Upper lobe of right lung (tissue), 1 donor: ENCODE results near the gene IQSEC1. TPM values are rescaled to one million over a fixed set of nuclear protein-coding genes. Genes with fewer than 3 reads are reported as not detected.

Source experiments
- ATAC-seq: fragments of 200-7000 bp; cut with Tn5 transposase; one replicate; pipeline ENCODE4 v1.9.1; 2020; ENCODE audit warnings: mild to moderate bottlenecking, moderate library complexity
- DNase-seq: peaks from one replicate; pipeline ENCODE4 v3.0.0-alpha.2; 2020
- H3K27ac ChIP-seq: fragments of 200-600 bp; one replicate; pipeline ENCODE4 v1.8.0; 2022
- H3K27me3 ChIP-seq: fragments of 200-600 bp; one replicate; pipeline ENCODE4 v1.8.0; 2022; ENCODE audit warnings: mild to moderate bottlenecking
- H3K36me3 ChIP-seq: fragments of 200-600 bp; one replicate; pipeline ENCODE4 v1.8.0; 2022
- H3K4me1 ChIP-seq: fragments of 200-600 bp; one replicate; pipeline ENCODE4 v1.8.0; 2022
- H3K4me3 ChIP-seq: fragments of 200-600 bp; one replicate; pipeline ENCODE4 v1.8.0; 2022; ENCODE audit warnings: mild to moderate bottlenecking
- H3K9me3 ChIP-seq: fragments of 200-600 bp; one replicate; pipeline ENCODE4 v1.8.0; 2022
- intact Hi-C: fragments of 100-400 bp; cut with DNase I; formaldehyde crosslinking; loops from one replicate; pipeline ENCODE4 v1.11.0; 2022
- total RNA-seq: library from RNA; stranded (reverse); fragmentation: NEBNext Ultra II Directional; extraction: Animal tissue kit (Norgen Biotek cat#: 25700); gene quantifications from one replicate; pipeline ENCODE4 v1.2.1, GENCODE V29; 2021
- TF ChIP-seq, protein P1 (sequence below): fragments of 200-600 bp; IDR thresholded peaks from one replicate; pipeline ENCODE4 v1.8.0; 2022; ENCODE audit warnings: antibody characterized with exemption
- donor health status: DM: no; HTN: yes; CAD: no; lungs with severe emphysema.

IQSEC1 gene
- total RNA-seq, 1 donor from 2014 or later: 61.6 TPM

DNA sequence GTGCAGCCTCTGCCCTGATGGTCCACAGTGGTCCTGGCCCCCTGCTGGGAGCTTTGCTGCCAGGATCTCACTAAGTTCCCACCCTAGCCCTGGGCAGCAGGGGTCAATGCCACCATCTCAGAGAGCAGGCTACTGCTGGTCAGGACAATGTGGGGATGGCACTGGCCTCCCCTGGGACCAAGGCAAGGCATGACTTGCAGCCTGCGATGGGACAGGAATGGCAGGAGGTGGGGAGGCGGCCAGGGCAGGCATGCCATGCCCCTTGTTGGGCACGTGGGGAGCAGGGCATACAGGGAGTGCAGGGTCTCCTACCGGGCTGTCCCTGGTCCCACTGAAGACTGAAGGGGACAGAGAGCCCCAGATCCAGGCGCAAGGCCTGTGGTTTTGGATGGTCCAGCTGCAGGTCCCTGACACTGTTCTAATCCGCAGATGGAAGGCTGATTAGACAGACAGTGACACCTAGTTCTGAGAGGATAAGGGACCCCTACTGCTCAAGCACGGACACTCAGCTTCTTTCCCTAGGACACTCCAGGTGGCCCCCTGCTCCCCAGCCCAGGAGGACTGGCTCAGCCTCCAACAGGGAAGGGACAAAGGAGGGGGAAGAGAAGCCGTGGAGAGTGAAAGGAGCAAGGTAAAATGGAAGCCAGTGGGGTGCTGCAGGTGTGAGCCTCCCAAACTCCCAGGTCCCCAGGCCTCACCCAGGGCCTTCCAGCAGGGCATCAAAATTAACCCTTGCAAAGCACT lies 162.7 kb downstream of the IQSEC1 start:
- Histone ChIP-seq H3K9me3 (no peaks in the 10 kb centered on the region), H3K27ac (no peak overlapping the region), H3K36me3 (peaks cover 84% of the 10 kb centered on the region), H3K4me3 (no peak overlapping the region), H3K4me1 (no peaks in the 10 kb centered on the region), H3K27me3 (no peaks in the 10 kb centered on the region)
- DNase-seq: no peak
- ATAC-seq: no peak
- intact Hi-C loops: no loop called here
- TF ChIP-seq, protein P1, sequence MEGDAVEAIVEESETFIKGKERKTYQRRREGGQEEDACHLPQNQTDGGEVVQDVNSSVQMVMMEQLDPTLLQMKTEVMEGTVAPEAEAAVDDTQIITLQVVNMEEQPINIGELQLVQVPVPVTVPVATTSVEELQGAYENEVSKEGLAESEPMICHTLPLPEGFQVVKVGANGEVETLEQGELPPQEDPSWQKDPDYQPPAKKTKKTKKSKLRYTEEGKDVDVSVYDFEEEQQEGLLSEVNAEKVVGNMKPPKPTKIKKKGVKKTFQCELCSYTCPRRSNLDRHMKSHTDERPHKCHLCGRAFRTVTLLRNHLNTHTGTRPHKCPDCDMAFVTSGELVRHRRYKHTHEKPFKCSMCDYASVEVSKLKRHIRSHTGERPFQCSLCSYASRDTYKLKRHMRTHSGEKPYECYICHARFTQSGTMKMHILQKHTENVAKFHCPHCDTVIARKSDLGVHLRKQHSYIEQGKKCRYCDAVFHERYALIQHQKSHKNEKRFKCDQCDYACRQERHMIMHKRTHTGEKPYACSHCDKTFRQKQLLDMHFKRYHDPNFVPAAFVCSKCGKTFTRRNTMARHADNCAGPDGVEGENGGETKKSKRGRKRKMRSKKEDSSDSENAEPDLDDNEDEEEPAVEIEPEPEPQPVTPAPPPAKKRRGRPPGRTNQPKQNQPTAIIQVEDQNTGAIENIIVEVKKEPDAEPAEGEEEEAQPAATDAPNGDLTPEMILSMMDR: no peak

DNA sequence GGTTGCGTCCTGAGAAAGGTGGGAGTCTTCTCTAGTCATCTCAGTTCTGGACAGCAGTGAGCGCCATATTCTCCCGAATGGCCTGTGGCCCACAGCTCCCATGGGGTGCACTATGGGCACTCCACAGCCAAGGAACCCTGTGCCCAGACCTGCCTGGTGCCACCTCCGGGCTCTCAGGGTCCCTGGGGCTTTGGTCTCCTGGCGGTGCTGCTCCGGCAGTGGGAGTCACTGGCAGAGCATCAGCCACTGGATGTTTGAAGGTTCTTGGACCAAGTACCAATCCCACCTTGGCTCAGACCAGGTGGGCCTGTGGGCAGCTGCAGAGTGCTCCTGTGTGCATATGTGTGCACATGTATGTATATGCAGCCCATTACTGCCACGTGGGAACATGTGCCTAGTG lies 163.5 kb downstream of the IQSEC1 start:
- intact Hi-C loops: no loop called here
- Histone ChIP-seq H3K27me3 (no peaks in the 10 kb centered on the region), H3K27ac (no peak overlapping the region), H3K36me3 (peaks cover 92% of the 10 kb centered on the region), H3K4me3 (no peak overlapping the region), H3K9me3 (no peaks in the 10 kb centered on the region), H3K4me1 (no peaks in the 10 kb centered on the region)
- no peak for ATAC-seq
- TF ChIP-seq, protein P1: no peak
- no peak for DNase-seq

DNA sequence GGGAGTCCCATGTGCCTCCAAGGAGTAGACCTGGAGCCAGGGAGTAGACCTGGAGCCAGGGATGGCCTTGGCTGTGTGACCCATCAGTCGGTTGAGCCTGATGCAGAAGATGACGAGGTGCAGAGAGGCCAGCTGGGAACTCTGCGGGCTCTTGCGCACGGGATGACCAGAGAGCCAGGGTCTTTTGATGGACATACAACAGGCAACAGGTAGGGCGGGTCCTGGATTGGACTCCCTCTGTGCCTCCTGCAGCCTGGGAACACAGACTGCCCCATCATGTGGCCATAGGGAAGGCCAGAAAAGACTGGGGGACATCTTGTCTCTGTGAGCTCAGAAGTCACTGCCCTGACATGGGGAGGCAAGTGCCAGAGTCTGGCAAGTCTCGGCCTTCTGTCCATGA lies 164.4 kb downstream of the IQSEC1 start:
- Histone ChIP-seq H3K36me3 (peaks cover 91% of the 10 kb centered on the region), H3K9me3 (no peaks in the 10 kb centered on the region), H3K27me3 (no peaks in the 10 kb centered on the region), H3K4me1 (no peaks in the 10 kb centered on the region), H3K27ac (no peak overlapping the region), H3K4me3 (no peak overlapping the region)
- TF ChIP-seq, protein P1: no peak
- DNase-seq: no peak
- ATAC-seq: no peak
- intact Hi-C loops: no loop called here

DNA sequence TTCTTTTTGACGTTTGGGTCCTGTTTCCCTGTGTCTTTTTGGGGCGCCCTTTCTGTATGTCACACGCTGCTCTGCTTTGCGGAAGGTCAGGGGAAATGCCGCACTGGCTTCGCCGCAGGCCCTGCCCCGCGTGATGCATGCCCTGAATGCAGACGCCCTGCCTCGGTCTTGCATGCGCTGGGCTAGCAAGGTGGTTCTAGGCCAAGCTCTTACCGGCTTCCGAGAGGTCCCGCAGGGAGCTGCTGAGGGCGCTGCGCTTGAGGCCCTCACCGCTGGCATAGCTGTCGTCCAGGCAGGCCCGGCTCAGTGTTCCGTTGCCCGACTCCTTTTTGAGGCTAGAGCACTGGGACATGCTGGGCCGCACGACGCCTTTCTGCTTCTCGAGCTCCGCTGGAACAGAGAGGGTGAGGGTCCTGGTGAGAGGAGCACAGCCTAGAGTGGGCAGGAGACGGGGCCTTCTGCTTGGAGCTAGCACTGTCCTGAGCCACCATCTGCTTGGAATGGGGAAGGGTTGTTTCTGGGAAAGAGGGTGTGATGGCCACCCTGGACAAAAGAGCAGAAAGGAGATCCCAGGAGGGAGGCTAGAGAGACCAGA lies 165.0 kb downstream of the IQSEC1 start:
- intact Hi-C loops: no loop called here
- Histone ChIP-seq H3K4me1 (no peaks in the 10 kb centered on the region), H3K9me3 (no peaks in the 10 kb centered on the region), H3K36me3 (peaks cover 85% of the 10 kb centered on the region), H3K4me3 (no peak overlapping the region), H3K27me3 (no peaks in the 10 kb centered on the region), H3K27ac (no peak overlapping the region)
- no peak for ATAC-seq
- TF ChIP-seq, protein P1: no peak
- no peak for DNase-seq

DNA sequence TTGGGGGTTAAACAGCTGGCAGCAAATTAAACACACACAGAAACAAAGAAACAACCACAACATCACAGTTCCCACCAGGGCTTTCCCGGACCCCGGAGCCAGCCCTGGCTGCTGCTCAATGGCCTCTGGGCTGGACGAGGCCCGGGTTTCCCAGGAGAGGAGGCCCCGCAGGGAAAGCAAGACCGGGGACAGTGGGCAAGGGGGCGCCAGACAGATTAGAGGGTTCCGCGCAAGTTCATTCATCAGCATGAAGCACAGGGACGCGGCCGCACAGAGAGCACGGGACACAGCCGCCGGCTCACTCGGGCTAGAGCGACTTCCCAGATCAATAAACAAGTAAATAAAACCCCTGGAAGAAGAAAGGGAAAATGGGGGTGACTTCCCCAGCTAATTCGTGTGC lies 165.5 kb downstream of the IQSEC1 start:
- Histone ChIP-seq H3K27me3 (no peaks in the 10 kb centered on the region), H3K27ac (no peak overlapping the region), H3K4me3 (no peak overlapping the region), H3K9me3 (no peaks in the 10 kb centered on the region), H3K4me1 (no peaks in the 10 kb centered on the region), H3K36me3 (peaks cover 80% of the 10 kb centered on the region)
- ATAC-seq (no peak), DNase-seq (no peak)
- intact Hi-C loops: no loop called here
- TF ChIP-seq, protein P1: no peak
